Tibial artery (tissue), 4 donors: ENCODE measurements around the gene PDSS2.

ENCODE experiments used
- DNase-seq, 2 donors: peaks; one replicate each; pipeline ENCODE4 v3.0.0-alpha.2; 2019
- H3K27ac ChIP-seq, 2 donors: fragments of 200-600 bp; sonication (generic) in 1 of 2; 1 replicate in 1 of 2; 2 replicates in 1 of 2; pipeline ENCODE4 v1.5.1; 2018 to 2019; ENCODE audit warnings: mild to moderate bottlenecking in 1 of 2
- H3K27me3 ChIP-seq, 2 donors: fragments of 200-600 bp; sonication (generic) in 1 of 2; one replicate each; pipeline versions ENCODE4 v1.5.1 to v1.6.0; 2016 to 2019
- H3K36me3 ChIP-seq, 3 donors: fragments of 200-600 bp; sonication (generic) in 2 of 3; one replicate each; pipeline ENCODE4 v1.5.1; 2016 to 2019; ENCODE audit warnings: mild to moderate bottlenecking in 2 of 3
- H3K4me1 ChIP-seq, 4 donors: fragments of 200-600 bp; sonication (generic) in 2 of 4; 1 replicate in 3 of 4; 2 replicates in 1 of 4; pipeline ENCODE4 v1.5.1; 2016 to 2019
- H3K4me3 ChIP-seq, 2 donors: fragments of 200-600 bp; sonication (generic) in 1 of 2; 1 replicate in 1 of 2; 2 replicates in 1 of 2; pipeline ENCODE4 v1.5.1; 2018 to 2019; ENCODE audit warnings: mild to moderate bottlenecking in 2 of 2
- H3K9me3 ChIP-seq, 3 donors: fragments of 200-600 bp; sonication (generic) in 1 of 3; one replicate each; pipeline ENCODE4 v1.5.1; 2016 to 2019
- CTCF ChIP-seq, 2 experiments: fragments of 200-600 bp in 1 of 2; fragments of 450-650 bp in 1 of 2; IDR thresholded peaks; one replicate each; pipeline ENCODE4 v1.5.1; 2017 to 2019; ENCODE audit warnings: antibody characterized with exemption in 2 of 2, mild to moderate bottlenecking in 1 of 2, moderate library complexity in 1 of 2
- intact Hi-C: fragments of 100-400 bp; cut with DNase I; formaldehyde crosslinking; loops from one replicate; pipeline ENCODE4 v1.15.0; 2023; ENCODE audit warnings: low total_unique reads

The PDSS2 gene

GRCh38 chr6:107209406-107210305, 249.7 kb downstream of the PDSS2 start:
- Histone ChIP-seq H3K27me3 (no peaks in the 10 kb centered on the region), H3K27ac (no peak overlapping the region), H3K4me3 (no peak overlapping the region), H3K4me1 (no peaks in the 10 kb centered on the region), H3K36me3 (no peaks in the 10 kb centered on the region), H3K9me3 (peaks cover 0 to 2% (median 0%) of the 10 kb centered on the region in 3 donors)
- DNase-seq = no peak
- no peak for TF ChIP-seq CTCF (IDR thresholded peaks at IDR 0.05)
- intact Hi-C loops = no loop called here

- Histone ChIP-seq H3K4me3 (no peak overlapping the region), H3K9me3 (peaks cover 0 to 2% (median 0%) of the 10 kb centered on the region in 3 donors), H3K4me1 (no peaks in the 10 kb centered on the region), H3K36me3 (no peaks in the 10 kb centered on the region), H3K27ac (no peak overlapping the region), H3K27me3 (no peaks in the 10 kb centered on the region)
- intact Hi-C loops = no loop called here
- TF ChIP-seq CTCF (IDR thresholded peaks at IDR 0.05) = no peak
- no peak for DNase-seq
These were observed 252.0 kb downstream of the PDSS2 start for GRCh38 chr6:107207251-107207873.

DNA sequence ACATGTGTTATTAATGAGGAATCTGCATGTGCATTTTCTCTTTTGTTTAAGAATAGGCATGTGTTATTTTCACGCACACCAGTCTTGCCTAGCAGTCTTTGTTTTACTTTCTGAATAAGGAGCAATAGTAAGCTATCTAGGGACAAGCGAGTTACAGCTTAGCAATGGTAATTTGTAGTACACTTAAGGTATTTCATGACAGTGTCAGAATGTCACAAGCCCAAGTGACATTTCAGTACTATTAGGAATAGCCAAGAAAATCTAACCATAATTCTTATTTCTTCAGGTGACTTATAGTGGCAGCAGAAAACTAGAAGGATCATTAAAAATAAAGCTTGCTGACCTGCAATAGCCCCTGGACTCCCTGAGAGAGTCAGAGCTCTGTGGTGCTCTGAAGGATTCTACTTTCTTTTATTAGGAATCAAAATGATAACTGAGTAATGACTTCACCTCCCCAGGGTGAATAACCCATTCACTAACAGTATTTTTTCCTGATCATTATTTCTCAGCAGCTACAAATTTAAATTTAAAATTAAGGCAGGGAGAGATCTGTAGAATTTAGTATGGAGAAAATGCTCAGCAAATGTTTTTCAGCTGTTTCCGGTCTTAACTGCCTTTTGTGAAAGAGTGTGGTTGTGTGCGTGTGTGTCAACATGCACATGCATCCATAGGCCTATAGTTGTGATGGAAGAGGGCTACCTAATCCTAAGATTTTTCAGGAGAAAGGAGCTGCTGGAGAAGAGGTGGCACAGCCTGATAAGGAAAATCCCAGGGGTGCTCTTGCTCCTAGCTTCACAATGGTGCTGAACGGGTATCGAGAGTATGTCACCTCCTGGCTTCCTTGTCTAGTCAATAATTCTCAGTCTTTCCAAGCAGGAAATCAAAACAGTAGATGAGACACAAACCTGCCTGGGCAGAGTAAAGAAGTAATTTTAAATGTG, 254.0 kb downstream of the PDSS2 start:
- Histone ChIP-seq H3K4me1 (no peaks in the 10 kb centered on the region), H3K27me3 (no peaks in the 10 kb centered on the region), H3K27ac (no peak overlapping the region), H3K9me3 (peaks cover 0 to 2% (median 0%) of the 10 kb centered on the region in 3 donors), H3K36me3 (no peaks in the 10 kb centered on the region), H3K4me3 (no peak overlapping the region)
- TF ChIP-seq CTCF (IDR thresholded peaks at IDR 0.05) = no peak
- DNase-seq = no peak
- intact Hi-C loops = no loop called here

GRCh38 chr6:107202876-107203468, 256.4 kb downstream of the PDSS2 start:
- DNase-seq = no peak
- intact Hi-C loops = no loop called here
- H3K36me3 ChIP-seq = no peaks in the 10 kb centered on the region
- no peak overlapping the region for H3K27ac ChIP-seq
- no peaks in the 10 kb centered on the region for H3K4me1 ChIP-seq
- H3K27me3 ChIP-seq = no peaks in the 10 kb centered on the region
- no peak for TF ChIP-seq CTCF (IDR thresholded peaks at IDR 0.05)
- H3K9me3 ChIP-seq = peaks cover 0 to 2% (median 0%) of the 10 kb centered on the region in 3 donors
- no peak overlapping the region for H3K4me3 ChIP-seq
